Brain microvascular endothelial cell (primary cell): ENCODE measurements around the gene SAMD14.

Experiments
- DNase-seq: peaks from one replicate; pipeline ENCODE4 v3.0.0-alpha.2; 2020
- H3K27ac ChIP-seq: fragments of 250-450 bp; sonication (Bioruptor Pico); 2 replicates; pipeline ENCODE4 v1.5.1; 2020; ENCODE audit warnings: mild to moderate bottlenecking, moderate library complexity
- H3K27me3 ChIP-seq: fragments of 250-450 bp; sonication (Bioruptor Pico); replicated peaks from 2 replicates; pipeline ENCODE4 v1.5.1; 2020; ENCODE audit warnings: mild to moderate bottlenecking
- H3K36me3 ChIP-seq: fragments of 250-450 bp; sonication (Bioruptor Pico); replicated peaks from 2 replicates; pipeline ENCODE4 v1.5.1; 2020; ENCODE audit warnings: mild to moderate bottlenecking
- H3K4me3 ChIP-seq: 2 replicates; pipeline ENCODE4 v1.5.1; 2011; ENCODE audit warnings: low read depth, mild to moderate bottlenecking, control low read depth, low read length, moderate library complexity
- CTCF ChIP-seq: IDR thresholded peaks from 2 replicates; pipeline ENCODE4 v1.5.1; 2011; ENCODE audit warnings: low read depth, mild to moderate bottlenecking, moderate library complexity, low read length, control low read depth, inconsistent platforms; ENCODE audit errors: missing control alignments
- in situ Hi-C: cut with HindIII; loops from 2 replicates; pipeline ENCODE4 v1.10.0; 2017; ENCODE audit warnings: low sequenced_read_pairs, low pct_ligation_motif_present

Gene SAMD14

GRCh38 chr17:50166518-50167181 is 36.7 kb upstream of the SAMD14 start:
- H3K27me3 ChIP-seq = no peaks in the 10 kb centered on the region
- no peak overlapping the region for H3K4me3 ChIP-seq
- no peak for DNase-seq
- TF ChIP-seq CTCF = no peak
- no peak overlapping the region for H3K27ac ChIP-seq
- in situ Hi-C loops = no loop called here
- no peaks in the 10 kb centered on the region for H3K36me3 ChIP-seq

GRCh38 chr17:50165867-50166517 is 36.0 kb upstream of the SAMD14 start, which contains the start of gene SGCA:
SGCA (plus strand) TSS chr17:50166005; CDS start chr17:50166041, 36 bp downstream.
- H3K27me3 ChIP-seq = no peaks in the 10 kb centered on the region
- no peak for TF ChIP-seq CTCF
- DNase-seq = no peak
- H3K27ac ChIP-seq = no peak within 1 kb of the TSS
- no peaks in the 10 kb centered on the region for H3K36me3 ChIP-seq
- in situ Hi-C loops = no loop called here
- no peak within 1 kb of the TSS for H3K4me3 ChIP-seq

- in situ Hi-C loops = no loop called here
- DNase-seq = no peak
- Histone ChIP-seq H3K27me3 (no peaks in the 10 kb centered on the region), H3K36me3 (no peaks in the 10 kb centered on the region), H3K4me3 (no peak overlapping the region), H3K27ac (no peak overlapping the region)
- no peak for TF ChIP-seq CTCF
Measured at GRCh38 chr17:50165466-50165865, 35.5 kb upstream of the SAMD14 start.

- no peaks in the 10 kb centered on the region for H3K36me3 ChIP-seq
- no peaks in the 10 kb centered on the region for H3K27me3 ChIP-seq
- no peak overlapping the region for H3K27ac ChIP-seq
- no peak for DNase-seq
- no peak for TF ChIP-seq CTCF
- no peak overlapping the region for H3K4me3 ChIP-seq
- in situ Hi-C loops = no loop called here
Measured at GRCh38 chr17:50165066-50165465, 35.1 kb upstream of the SAMD14 start.

GRCh38 chr17:50164697-50164988 is 34.7 kb upstream of the SAMD14 start:
- in situ Hi-C loops = no loop called here
- DNase-seq = no peak
- H3K4me3 ChIP-seq = no peak overlapping the region
- no peak overlapping the region for H3K27ac ChIP-seq
- H3K36me3 ChIP-seq = no peaks in the 10 kb centered on the region
- TF ChIP-seq CTCF = no peak
- no peaks in the 10 kb centered on the region for H3K27me3 ChIP-seq
